NCI-H187 (cell line): ENCODE results near the gene DDX1.
"Not testable (repeated sequence)": the region's sequence is repeated elsewhere in the genome, so short reads cannot be mapped to it uniquely, and the experiment has no call there.

ENCODE experiments used
- DNase-seq, 2 experiments: peaks; one replicate each; lab custom pipeline; 2025; lab: John Stamatoyannopoulos, UW

The DDX1 gene

GRCh38 chr2:15616850-15617777 lies 25.4 kb downstream of the DDX1 start:
- no peak for DNase-seq

GRCh38 chr2:15617778-15618448 lies 26.2 kb downstream of the DDX1 start:
- DNase-seq, result no peak

GRCh38 chr2:15618449-15618855 lies 26.8 kb downstream of the DDX1 start:
- DNase-seq, result no peak

GRCh38 chr2:15619076-15619475 lies 27.4 kb downstream of the DDX1 start:
- no peak for DNase-seq

- no peak for DNase-seq
Measured at GRCh38 chr2:15619510-15619909, 27.8 kb downstream of the DDX1 start.

- DNase-seq, result no peak
Measured at GRCh38 chr2:15619938-15620337, 28.3 kb downstream of the DDX1 start.

- no peak for DNase-seq
Measured at GRCh38 chr2:15620340-15620739, 28.7 kb downstream of the DDX1 start.

GRCh38 chr2:15620857-15621471 lies 29.3 kb downstream of the DDX1 start:
- no peak for DNase-seq

GRCh38 chr2:15621472-15621870 lies 29.8 kb downstream of the DDX1 start:
- not testable (repeated sequence) for DNase-seq

GRCh38 chr2:15622214-15622613 lies 30.5 kb downstream of the DDX1 start:
- no peak for DNase-seq

GRCh38 chr2:15622614-15623480 lies 31.2 kb downstream of the DDX1 start:
- DNase-seq, result no peak

- no peak for DNase-seq
Measured at GRCh38 chr2:15623481-15623796, 31.8 kb downstream of the DDX1 start.

GRCh38 chr2:15623898-15624541 lies 32.4 kb downstream of the DDX1 start:
- DNase-seq, result no peak

GRCh38 chr2:15624903-15625302 lies 33.2 kb downstream of the DDX1 start:
- DNase-seq, result no peak

GRCh38 chr2:15625344-15626036 lies 33.8 kb downstream of the DDX1 start:
- no peak for DNase-seq

- DNase-seq, result no peak
Measured at GRCh38 chr2:15626126-15626525, 34.5 kb downstream of the DDX1 start.

GRCh38 chr2:15626967-15627366 lies 35.3 kb downstream of the DDX1 start:
- no peak for DNase-seq

- DNase-seq, result no peak
Measured at GRCh38 chr2:15627817-15628684, 36.4 kb downstream of the DDX1 start.

- DNase-seq, result no peak
Measured at GRCh38 chr2:15628899-15629855, 37.5 kb downstream of the DDX1 start.
